ENCODE measurements around the gene CUL4A. TPM values are rescaled to one million over a fixed set of nuclear protein-coding genes. Genes with fewer than 3 reads are reported as not detected.

Gene CUL4A
- total and polyA plus RNA-seq, 9 donors, result 52.4 to 72.3 (median 62.8) TPM

GRCh38 chr13:113280126-113280525 is 70.7 kb downstream of the CUL4A start:
- Histone ChIP-seq H3K36me3 (ENCODE audit: control insufficient read depth, insufficient read depth, low read length) (no peaks in the 10 kb centered on the region), H3K4me3 (ENCODE audit: low read length) (no peak overlapping the region), H3K27ac (ENCODE audit: low read length) (no peak overlapping the region), H3K4me1 (ENCODE audit: control insufficient read depth, insufficient read depth, low read length) (no peaks in the 10 kb centered on the region), H3K27me3 (ENCODE audit: control insufficient read depth, insufficient read depth, low read length) (peaks cover 2% of the 10 kb centered on the region), H3K9me3 (replicated peaks; ENCODE audit: control insufficient read depth, low read depth, low read length) (no peaks in the 10 kb centered on the region)
- DNase-seq, result no peak
- no CpG with 5 or more reads among the region's 6 CpGs for WGBS (ENCODE audit: insufficient coverage)

GRCh38 chr13:113283904-113284303 is 74.5 kb downstream of the CUL4A start:
- Histone ChIP-seq H3K27ac (ENCODE audit: low read length) (no peak overlapping the region), H3K9me3 (replicated peaks; ENCODE audit: control insufficient read depth, low read depth, low read length) (no peaks in the 10 kb centered on the region), H3K36me3 (ENCODE audit: control insufficient read depth, insufficient read depth, low read length) (no peaks in the 10 kb centered on the region), H3K4me1 (ENCODE audit: control insufficient read depth, insufficient read depth, low read length) (no peaks in the 10 kb centered on the region), H3K4me3 (ENCODE audit: low read length) (no peak overlapping the region), H3K27me3 (ENCODE audit: control insufficient read depth, insufficient read depth, low read length) (peaks cover 4% of the 10 kb centered on the region)
- 88% methylated on average over 3 of the region's 8 CpGs for WGBS (ENCODE audit: insufficient coverage)
- no peak for DNase-seq

- peaks cover 5% of the 10 kb centered on the region for H3K4me1 ChIP-seq (ENCODE audit: control insufficient read depth, insufficient read depth, low read length)
- no peaks in the 10 kb centered on the region for H3K36me3 ChIP-seq (ENCODE audit: control insufficient read depth, insufficient read depth, low read length)
- H3K27me3 ChIP-seq (ENCODE audit: control insufficient read depth, insufficient read depth, low read length), result peaks cover 6% of the 10 kb centered on the region
- H3K9me3 ChIP-seq (replicated peaks; ENCODE audit: control insufficient read depth, low read depth, low read length), result no peaks in the 10 kb centered on the region
- no peak for DNase-seq
- H3K27ac ChIP-seq (ENCODE audit: low read length), result no peak overlapping the region
- WGBS (ENCODE audit: insufficient coverage), result 47% methylated on average over 4 of the region's 5 CpGs
- no peak overlapping the region for H3K4me3 ChIP-seq (ENCODE audit: low read length)
Measured at GRCh38 chr13:113288880-113289279, 79.5 kb downstream of the CUL4A start.

- peaks cover 7% of the 10 kb centered on the region for H3K4me1 ChIP-seq (ENCODE audit: control insufficient read depth, insufficient read depth, low read length)
- peaks cover 6% of the 10 kb centered on the region for H3K27me3 ChIP-seq (ENCODE audit: control insufficient read depth, insufficient read depth, low read length)
- WGBS (ENCODE audit: insufficient coverage), result 64% methylated on average over 2 of the region's 2 CpGs
- H3K4me3 ChIP-seq (ENCODE audit: low read length), result no peak overlapping the region
- DNase-seq, result no peak
- no peaks in the 10 kb centered on the region for H3K9me3 ChIP-seq (replicated peaks; ENCODE audit: control insufficient read depth, low read depth, low read length)
- no peak overlapping the region for H3K27ac ChIP-seq (ENCODE audit: low read length)
- no peaks in the 10 kb centered on the region for H3K36me3 ChIP-seq (ENCODE audit: control insufficient read depth, insufficient read depth, low read length)
Measured at GRCh38 chr13:113291129-113291528, 81.7 kb downstream of the CUL4A start.

- H3K27me3 ChIP-seq (ENCODE audit: control insufficient read depth, insufficient read depth, low read length), result peaks cover 6% of the 10 kb centered on the region
- H3K27ac ChIP-seq (ENCODE audit: low read length), result peak overlapping the region; percentile 32
- 8% methylated on average over 8 of the region's 22 CpGs for WGBS (ENCODE audit: insufficient coverage)
- H3K4me3 ChIP-seq (ENCODE audit: low read length), result peak overlapping the region; percentile 24
- peaks cover 8% of the 10 kb centered on the region for H3K4me1 ChIP-seq (ENCODE audit: control insufficient read depth, insufficient read depth, low read length)
- DNase-seq, result peak; percentile 33
- no peaks in the 10 kb centered on the region for H3K9me3 ChIP-seq (replicated peaks; ENCODE audit: control insufficient read depth, low read depth, low read length)
- H3K36me3 ChIP-seq (ENCODE audit: control insufficient read depth, insufficient read depth, low read length), result no peaks in the 10 kb centered on the region
Measured at GRCh38 chr13:113292021-113292862, 82.8 kb downstream of the CUL4A start.

- WGBS (ENCODE audit: insufficient coverage), result 65% methylated on average over 4 of the region's 9 CpGs
- H3K9me3 ChIP-seq (replicated peaks; ENCODE audit: control insufficient read depth, low read depth, low read length), result no peaks in the 10 kb centered on the region
- no peak overlapping the region for H3K4me3 ChIP-seq (ENCODE audit: low read length)
- H3K27me3 ChIP-seq (ENCODE audit: control insufficient read depth, insufficient read depth, low read length), result peaks cover 2% of the 10 kb centered on the region
- no peaks in the 10 kb centered on the region for H3K36me3 ChIP-seq (ENCODE audit: control insufficient read depth, insufficient read depth, low read length)
- H3K27ac ChIP-seq (ENCODE audit: low read length), result no peak overlapping the region
- H3K4me1 ChIP-seq (ENCODE audit: control insufficient read depth, insufficient read depth, low read length), result peaks cover 20% of the 10 kb centered on the region
- no peak for DNase-seq
Measured at GRCh38 chr13:113293686-113294085, 84.3 kb downstream of the CUL4A start.

GRCh38 chr13:113295776-113296175 is 86.4 kb downstream of the CUL4A start:
- H3K4me1 ChIP-seq (ENCODE audit: control insufficient read depth, insufficient read depth, low read length), result peaks cover 20% of the 10 kb centered on the region
- WGBS (ENCODE audit: insufficient coverage), result 88% methylated on average over 4 of the region's 6 CpGs
- no peak for DNase-seq
- H3K36me3 ChIP-seq (ENCODE audit: control insufficient read depth, insufficient read depth, low read length), result no peaks in the 10 kb centered on the region
- no peaks in the 10 kb centered on the region for H3K9me3 ChIP-seq (replicated peaks; ENCODE audit: control insufficient read depth, low read depth, low read length)
- peaks cover 2% of the 10 kb centered on the region for H3K27me3 ChIP-seq (ENCODE audit: control insufficient read depth, insufficient read depth, low read length)
- no peak overlapping the region for H3K4me3 ChIP-seq (ENCODE audit: low read length)
- no peak overlapping the region for H3K27ac ChIP-seq (ENCODE audit: low read length)

- peak; percentile 99 for DNase-seq
- peak within 1 kb of the TSS; percentile 72 for H3K4me3 ChIP-seq (ENCODE audit: low read length)
- peaks cover 2% of the 10 kb centered on the region for H3K27me3 ChIP-seq (ENCODE audit: control insufficient read depth, insufficient read depth, low read length)
- no peaks in the 10 kb centered on the region for H3K36me3 ChIP-seq (ENCODE audit: control insufficient read depth, insufficient read depth, low read length)
- peaks cover 19% of the 10 kb centered on the region for H3K4me1 ChIP-seq (ENCODE audit: control insufficient read depth, insufficient read depth, low read length)
- H3K27ac ChIP-seq (ENCODE audit: low read length), result peak within 1 kb of the TSS; percentile 87
- H3K9me3 ChIP-seq (replicated peaks; ENCODE audit: control insufficient read depth, low read depth, low read length), result no peaks in the 10 kb centered on the region
- under 1% methylated on average over 74 of the region's 74 CpGs for WGBS (ENCODE audit: insufficient coverage)
Measured at GRCh38 chr13:113296823-113297369, 87.5 kb downstream of the CUL4A start, which contains the start of gene LAMP1. LAMP1 (plus strand) TSS chr13:113297239; CDS start chr13:113297435, 196 bp downstream.

- no peak overlapping the region for H3K27ac ChIP-seq (ENCODE audit: low read length)
- peak; percentile 21 for DNase-seq
- H3K4me3 ChIP-seq (ENCODE audit: low read length), result peak overlapping the region; percentile 72
- H3K4me1 ChIP-seq (ENCODE audit: control insufficient read depth, insufficient read depth, low read length), result peaks cover 16% of the 10 kb centered on the region
- no peaks in the 10 kb centered on the region for H3K36me3 ChIP-seq (ENCODE audit: control insufficient read depth, insufficient read depth, low read length)
- H3K27me3 ChIP-seq (ENCODE audit: control insufficient read depth, insufficient read depth, low read length), result peaks cover 2% of the 10 kb centered on the region
- WGBS (ENCODE audit: insufficient coverage), result under 1% methylated on average over 49 of the region's 58 CpGs
- no peaks in the 10 kb centered on the region for H3K9me3 ChIP-seq (replicated peaks; ENCODE audit: control insufficient read depth, low read depth, low read length)
Measured at GRCh38 chr13:113297370-113298042, 88.1 kb downstream of the CUL4A start.
